Dermis microvascular lymphatic vessel endothelial cell (primary cell): ENCODE data around the gene SLC35E4. TPM values are rescaled to one million over a fixed set of nuclear protein-coding genes. Genes with fewer than 3 reads are reported as not detected.
"Not testable (repeated sequence)": the region's sequence is repeated elsewhere in the genome, so short reads cannot be mapped to it uniquely, and the experiment has no call there.

Source experiments
- DNase-seq, 2 donors: peaks; one replicate each; pipeline versions ENCODE4 v3.0.0 to v3.0.0-alpha.2; 2010; ENCODE audit warnings: low read depth in 2 of 2
- total RNA-seq: library from RNA; depleted of rRNA; stranded (reverse); fragments of >200 nt; gene quantifications from 2 replicates; pipeline ENCODE4 v1.2.1, GENCODE V29; 2014

Gene SLC35E4
- total RNA-seq, 1 donor from 2014 or later, result 31.3 TPM

DNA sequence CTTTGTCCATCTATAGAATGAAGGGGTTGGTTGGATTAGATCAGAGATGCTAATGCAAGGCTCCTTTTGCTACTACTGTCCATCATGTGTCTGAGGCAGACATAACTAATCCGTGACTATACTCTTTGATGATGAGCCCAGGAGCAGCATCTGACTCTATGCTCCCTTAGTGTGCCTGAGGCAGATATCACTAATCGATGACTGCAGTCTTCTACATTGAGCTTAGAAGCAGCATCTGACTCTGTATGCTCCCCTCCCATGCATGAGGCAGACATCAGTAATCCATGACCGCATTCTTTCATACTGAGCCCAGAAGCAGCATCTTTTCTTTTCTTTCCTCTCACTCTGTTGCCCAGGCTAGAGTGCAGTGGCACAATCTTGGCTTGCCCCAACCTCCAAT is 24.4 kb upstream of the SLC35E4 start:
- no peak for DNase-seq

DNA sequence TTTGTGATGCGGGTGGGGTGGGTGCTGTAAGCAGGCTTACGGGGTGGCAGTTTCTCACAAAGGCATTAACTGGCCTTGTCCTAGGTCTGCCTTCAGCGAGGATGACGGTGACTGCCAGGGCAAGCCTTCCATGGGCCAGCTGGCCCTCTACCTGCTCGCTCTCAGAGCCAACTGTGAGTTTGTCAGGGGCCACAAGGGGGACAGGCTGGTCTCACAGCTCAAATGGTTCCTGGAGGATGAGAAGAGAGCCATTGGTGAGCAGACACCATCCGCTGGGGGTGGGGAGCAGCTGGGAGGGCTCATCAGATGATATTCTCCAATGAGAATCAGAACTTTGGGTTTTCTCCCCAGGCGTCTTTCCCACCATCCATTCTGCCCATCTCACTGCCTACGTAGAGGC is 22.8 kb upstream of the SLC35E4 start:
- DNase-seq, result no peak

DNA sequence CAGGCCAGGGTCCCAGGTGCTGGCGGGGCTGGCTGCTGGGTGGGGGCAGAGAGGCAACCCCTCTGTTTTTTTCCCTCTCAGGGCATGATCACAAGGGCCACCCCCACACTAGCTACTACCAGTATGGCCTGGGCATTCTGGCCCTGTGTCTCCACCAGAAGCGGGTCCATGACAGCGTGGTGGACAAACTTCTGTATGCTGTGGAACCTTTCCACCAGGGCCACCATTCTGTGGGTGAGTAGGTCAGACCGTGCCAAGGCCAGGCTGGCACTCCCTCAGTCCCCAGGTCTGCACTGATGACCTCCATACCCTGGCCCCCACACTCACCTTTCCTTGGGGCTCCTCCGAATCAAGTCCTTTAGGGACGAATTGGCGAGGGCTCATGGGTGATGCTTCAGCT is 21.3 kb upstream of the SLC35E4 start:
- no peak for DNase-seq

DNA sequence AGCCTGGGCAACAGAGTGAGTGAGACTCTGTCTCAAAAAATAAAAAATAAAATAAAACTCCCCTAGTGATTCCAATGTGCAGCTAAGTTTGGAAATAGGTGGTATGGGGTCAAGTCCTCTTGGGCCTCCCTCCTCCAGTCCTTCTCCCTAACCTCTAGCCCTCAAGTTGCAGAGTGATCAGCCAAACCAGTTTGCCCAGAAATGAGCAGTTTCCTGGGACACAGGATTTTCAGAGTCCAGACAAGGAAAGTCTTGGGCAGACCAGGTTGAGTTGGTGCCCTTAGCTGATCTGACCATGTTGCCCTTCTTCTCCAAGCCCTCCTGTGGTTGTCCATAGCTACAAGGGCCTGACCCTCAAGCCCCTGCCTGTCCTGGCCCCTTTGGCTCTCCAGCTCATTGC is 20.7 kb upstream of the SLC35E4 start:
- no peak for DNase-seq

DNA sequence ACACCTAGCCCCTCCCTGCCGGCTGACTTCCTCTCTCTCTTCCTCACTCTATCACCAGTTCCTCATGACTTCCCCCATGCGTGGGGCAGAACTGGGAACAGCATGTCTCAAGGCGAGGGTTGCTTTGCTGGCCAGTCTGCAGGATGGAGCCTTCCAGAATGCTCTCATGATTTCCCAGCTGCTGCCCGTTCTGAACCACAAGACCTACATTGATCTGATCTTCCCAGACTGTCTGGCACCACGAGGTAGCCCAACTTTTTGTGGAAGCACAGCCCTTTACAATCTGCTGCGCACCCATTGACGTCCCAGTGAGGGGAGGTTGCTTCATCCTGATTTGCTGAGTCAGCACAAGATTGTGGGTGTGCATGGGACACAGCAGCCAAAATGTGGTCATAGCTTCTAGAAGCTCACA is 20.0 kb upstream of the SLC35E4 start:
- DNase-seq, result no peak

DNA sequence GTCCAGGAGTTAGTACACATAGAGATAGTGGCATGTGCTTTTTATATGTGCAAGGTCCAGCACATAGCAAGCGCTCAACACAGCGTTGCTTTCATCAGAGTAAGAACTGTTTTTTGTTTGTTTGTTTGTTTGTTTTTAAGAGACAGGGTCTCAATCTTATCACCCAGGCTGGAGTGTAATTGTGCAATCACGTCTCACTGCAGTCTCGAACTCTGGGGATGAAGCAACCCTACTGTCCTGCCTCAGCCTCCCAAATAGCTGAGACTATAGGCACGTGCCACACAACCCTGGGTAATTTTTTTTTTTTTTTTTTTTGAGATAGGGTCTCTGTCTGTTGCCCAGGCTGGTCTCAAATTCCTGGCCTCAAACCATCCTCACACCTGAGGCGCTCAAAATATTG is 17.8 kb upstream of the SLC35E4 start:
- DNase-seq, result no peak

DNA sequence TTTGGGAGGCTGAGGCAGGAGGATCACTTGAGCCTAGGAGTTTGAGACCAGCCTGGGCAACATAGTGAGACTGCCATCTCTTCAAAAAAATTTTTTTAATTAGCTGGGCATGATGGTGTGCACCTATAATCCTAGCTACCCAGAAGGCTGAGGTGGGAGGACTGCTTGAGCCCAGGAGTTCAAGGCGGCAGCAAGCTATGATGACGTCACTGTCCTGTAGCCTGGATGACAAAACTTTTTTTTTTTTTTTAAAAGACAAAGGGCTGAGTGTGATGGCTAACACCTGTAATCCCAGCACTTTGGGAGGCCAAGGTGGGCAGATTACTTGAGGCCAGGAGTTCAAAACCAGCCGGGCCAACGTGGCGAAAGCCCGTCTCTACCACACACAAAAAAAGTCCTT is 15.7 kb upstream of the SLC35E4 start:
- not testable (repeated sequence) for DNase-seq

DNA sequence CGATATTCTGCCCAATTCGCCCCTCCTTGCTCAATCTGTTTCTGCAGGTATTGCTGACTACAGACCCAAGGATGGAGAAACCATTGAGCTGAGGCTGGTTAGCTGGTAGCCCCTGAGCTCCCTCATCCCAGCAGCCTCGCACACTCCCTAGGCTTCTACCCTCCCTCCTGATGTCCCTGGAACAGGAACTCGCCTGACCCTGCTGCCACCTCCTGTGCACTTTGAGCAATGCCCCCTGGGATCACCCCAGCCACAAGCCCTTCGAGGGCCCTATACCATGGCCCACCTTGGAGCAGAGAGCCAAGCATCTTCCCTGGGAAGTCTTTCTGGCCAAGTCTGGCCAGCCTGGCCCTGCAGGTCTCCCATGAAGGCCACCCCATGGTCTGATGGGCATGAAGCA is 9.2 kb upstream of the SLC35E4 start:
- no peak for DNase-seq

DNA sequence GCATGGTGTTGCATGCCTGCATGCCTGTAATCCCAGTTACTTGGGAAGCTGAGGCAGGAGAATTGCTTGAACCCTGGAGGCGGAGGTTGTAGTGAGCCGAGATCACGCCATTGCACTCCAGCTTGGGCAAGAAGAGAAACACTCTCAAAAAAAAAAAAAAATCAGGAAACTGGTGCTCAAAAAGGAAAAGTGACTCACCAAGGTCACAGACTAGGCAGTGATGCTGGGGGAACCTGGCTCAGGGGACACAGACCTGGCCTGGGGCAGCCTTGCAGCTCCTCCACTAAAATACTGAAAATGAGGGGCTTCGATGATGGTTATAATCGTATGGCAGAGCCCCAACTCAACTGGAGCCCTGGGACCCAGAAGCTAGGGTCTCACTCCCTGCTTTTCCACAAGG is 8.1 kb upstream of the SLC35E4 start:
- DNase-seq, result peak; percentile 33 to 68

DNA sequence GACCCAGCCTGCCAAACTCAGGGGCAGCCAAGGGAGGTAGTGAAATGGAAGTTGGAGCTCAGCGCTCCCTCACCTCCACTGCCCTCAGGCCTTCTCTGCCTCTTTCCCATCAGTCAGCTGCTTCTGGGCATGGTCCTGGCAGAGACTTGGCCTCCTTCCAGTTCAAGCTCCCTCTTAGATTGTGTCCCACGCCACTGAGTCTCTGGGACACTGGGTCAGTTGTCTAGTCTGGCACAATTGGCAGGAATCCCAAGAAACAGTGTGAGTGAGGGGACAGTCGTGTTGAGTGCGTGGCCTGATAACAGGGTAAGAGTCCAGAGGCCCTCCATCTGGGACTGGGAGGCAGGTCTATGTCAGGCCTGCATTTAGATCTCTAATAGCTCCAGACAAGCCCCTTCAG is 7.1 kb upstream of the SLC35E4 start:
- DNase-seq, result no peak

DNA sequence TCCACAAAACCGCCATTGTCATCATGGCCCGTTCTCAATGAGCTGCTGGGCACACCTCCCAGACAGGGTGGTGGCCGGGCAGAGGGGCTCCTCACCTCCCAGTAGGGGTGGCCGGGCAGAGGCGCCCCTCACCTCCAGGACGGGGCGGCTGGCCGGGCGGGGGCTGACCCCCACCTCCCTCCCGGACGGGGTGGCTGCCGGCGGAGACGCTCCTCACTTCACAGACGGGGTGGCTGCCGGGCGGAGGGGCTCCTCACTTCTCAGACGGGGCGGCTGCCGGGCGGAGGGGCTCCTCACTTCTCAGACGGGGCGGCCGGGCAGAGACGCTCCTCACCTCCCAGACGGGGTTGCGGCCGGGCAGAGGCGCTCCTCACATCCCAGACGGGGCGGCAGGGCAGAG is 4.1 kb upstream of the SLC35E4 start:
- not testable (repeated sequence) for DNase-seq

DNA sequence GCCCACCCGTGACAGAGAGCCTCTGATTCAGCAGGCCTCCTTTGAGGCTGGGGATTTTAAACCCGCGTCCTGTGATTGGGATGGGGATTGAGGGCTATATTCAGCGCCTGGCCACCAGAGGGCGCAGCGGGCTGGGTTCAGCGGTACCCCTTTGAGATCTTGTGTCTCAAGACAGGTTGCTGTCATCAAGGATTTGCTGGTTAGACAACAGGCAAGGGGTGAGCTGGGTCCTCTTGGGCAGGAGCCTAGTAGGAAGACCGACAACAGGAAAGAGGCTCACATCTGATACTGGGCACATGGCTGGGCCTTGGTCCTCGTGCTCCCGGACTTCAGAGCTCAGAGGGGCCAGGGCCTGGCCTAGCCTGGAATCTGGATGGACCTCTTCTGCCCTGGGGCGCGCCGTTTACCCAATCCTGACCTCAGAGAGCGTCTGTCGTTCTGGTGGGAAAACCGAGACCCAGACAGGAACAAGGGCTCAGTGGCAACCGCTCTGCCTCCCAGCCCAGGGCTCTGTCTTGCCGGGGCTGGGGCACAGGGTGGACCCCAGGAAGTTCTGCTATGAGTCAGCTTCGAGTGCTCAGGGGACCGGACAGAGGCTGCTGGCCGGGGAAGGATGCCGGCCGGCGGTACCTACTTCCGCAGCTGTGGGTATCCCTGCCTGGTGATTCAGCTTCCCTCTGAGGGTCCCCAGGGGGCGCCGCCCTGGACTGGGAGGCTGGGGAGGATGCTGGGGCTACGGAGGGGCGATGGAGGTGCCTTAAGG is 929 bp upstream of the SLC35E4 start:
- DNase-seq, result peak in 1 of 2 donors; percentile 88

DNA sequence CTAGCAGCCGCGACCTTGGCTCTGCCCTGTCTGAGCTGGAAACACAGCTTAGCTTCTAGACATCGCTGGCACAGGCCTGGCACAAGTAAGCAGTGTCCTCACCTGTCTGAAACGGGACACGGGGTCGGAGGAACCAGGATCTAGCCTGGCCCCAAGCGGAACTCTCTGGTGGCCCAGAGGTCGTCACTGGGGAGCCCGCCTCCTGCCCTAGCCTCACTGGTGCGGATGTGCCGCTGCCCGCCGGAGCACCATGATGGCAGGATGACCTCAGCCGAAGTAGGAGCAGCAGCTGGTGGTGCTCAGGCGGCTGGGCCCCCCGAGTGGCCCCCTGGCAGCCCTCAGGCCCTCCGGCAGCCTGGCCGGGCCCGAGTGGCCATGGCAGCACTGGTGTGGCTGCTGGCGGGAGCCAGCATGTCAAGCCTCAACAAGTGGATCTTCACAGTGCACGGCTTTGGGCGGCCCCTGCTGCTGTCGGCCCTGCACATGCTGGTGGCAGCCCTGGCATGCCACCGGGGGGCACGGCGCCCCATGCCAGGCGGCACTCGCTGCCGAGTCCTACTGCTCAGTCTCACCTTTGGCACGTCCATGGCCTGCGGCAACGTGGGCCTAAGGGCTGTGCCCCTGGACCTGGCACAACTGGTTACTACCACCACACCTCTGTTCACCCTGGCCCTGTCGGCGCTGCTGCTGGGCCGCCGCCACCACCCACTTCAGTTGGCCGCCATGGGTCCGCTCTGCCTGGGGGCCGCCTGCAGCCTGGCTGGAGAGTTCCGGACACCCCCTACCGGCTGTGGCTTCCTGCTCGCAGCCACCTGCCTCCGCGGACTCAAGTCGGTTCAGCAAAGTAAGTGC is 871 bp downstream of the SLC35E4 start:
- DNase-seq, result peak in 1 of 2 donors; percentile 49

DNA sequence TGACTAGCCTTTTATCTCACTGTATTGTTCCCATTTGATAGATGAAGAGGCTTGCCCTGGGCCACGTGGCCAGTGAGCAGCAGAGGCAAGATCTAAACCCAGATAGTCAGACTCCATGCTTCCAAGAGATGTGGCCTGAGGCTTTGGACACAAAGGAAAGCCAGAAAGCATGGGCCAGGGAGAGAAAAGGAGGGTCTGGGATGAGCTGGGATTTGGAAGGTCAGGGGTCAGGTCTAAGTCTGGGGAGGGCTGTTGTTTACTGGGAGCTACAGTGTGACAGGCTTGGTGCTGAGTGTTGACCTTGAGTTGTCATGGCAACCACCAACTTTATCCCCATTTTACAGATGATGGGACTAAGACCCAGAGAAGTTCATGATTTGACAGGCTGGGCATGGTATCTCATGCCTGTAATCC is 2.1 kb downstream of the SLC35E4 start:
- no peak for DNase-seq

DNA sequence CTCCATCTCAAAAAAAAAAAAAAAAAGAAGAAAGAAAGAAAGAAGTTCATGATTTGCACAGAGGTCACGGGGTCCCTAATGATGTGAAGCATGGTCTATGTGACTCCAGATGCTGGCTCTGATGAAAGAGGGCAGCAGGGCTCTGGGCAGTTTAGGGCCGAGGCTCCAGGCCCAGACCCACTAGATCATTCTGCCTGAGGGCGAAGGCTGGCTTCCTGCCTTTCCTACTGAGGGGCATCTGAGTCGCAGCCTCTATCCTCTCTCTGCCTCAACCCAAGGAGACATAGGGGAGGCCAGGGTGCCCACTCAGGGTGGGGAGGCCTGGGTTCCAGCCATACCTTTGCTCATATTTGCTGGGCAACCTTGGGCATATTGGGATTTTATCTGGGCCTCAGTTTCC is 4.8 kb downstream of the SLC35E4 start:
- no peak for DNase-seq

DNA sequence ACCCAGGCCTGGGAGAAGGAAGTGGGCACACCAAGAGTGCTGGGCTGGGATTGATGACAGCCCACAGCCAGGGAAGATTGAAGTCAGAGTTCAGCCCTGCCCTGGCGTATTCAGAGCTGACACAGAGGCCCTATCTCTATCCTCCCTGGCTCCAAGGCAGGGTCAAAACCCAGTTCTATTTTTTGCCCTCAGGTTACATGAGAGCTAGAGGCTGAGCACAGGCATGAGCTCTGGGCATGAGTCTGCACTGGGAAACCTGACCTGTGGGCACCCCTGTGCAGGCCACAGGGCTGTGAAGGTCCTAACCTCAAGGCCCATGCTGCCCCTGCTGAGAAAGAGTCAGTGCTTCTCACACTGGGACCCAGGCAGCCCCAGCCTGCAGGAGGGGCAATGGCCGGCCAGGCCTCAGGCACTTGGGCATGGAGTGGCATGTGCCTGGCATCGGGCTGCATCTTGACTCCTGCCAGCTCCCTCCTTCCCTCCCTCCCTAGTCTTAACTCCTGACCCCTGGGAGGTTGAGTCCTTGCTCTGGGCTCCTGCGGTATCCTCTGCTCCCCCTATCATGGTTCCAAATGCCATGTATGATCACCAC is 5.4 kb downstream of the SLC35E4 start:
- no peak for DNase-seq

DNA sequence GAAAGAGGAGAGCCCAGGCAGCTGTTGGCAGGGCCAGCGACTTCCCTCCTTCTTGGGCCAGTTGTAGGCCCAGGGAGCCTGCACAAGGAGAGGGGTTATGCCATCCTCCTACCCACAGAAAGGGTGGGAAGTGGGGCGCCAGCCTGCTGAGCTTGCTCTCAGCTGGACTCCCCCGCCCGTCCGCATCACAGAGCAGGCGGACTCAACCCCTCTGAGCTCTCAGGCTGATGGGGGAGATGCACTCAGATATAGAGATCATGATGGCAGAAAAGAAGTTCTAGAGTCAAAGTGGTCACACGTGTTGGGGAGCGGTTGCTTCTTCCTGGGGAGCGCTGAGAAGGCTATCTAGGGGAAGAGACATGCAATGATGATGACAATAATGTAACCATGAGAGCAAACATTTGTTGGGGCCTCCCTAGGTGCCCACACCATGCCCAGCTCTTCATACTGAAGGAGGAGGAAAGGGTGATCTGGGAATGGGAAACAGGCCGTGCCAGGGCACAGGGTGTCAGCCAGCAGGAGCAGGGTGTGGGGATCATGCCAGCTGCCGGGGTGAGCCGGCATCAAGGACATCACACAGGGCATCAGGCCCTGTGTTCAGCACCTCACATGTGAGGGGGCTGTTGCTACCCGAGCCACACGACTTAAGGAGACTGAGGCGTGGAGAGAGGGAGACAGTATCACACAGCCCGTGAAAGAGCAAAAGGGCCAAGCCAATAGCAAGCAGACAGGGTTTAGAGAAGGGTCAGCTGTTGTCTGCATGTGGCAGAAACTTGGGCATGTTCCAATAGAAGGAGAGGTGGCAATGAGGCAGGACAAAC is 7.7 kb downstream of the SLC35E4 start:
- no peak for DNase-seq

DNA sequence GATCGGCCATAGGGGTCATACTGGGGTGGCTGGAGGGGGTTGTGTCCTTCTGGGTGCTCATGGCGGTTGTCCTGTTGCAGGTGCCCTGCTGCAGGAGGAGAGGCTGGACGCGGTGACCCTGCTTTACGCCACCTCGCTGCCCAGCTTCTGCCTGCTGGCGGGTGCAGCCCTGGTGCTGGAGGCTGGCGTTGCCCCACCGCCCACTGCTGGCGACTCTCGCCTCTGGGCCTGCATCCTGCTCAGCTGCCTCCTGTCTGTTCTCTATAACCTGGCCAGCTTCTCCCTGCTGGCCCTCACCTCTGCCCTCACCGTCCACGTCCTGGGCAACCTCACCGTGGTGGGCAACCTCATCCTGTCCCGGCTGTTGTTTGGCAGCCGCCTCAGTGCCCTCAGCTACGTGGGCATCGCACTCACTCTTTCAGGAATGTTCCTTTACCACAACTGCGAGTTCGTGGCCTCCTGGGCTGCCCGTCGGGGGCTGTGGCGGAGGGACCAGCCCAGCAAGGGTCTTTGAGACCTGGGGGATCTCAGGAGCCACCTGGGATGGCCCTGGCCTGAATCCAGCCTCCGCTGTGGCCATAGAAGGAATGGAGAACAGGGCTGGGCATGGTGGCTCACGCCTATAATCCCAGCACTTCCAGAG is 11.1 kb downstream of the SLC35E4 start:
- no peak for DNase-seq

DNA sequence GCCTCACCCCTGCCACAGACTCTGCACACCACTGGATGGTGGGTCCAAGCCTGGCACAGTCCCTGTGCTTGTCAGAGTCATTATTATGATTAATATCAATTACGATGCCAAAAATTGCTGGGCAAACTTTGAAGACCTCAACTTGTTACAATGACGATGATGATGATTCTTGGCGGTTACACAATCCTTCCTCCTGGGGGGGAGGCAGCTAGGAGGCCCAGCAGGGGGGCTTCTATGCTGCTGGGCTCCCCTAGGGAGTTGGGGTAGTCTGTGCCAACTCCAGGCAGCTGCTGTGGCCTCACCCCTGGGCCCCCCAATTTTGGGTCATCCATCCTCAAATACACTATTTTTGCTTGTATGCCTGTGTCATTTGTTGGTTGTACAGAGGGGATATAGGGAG is 12.0 kb downstream of the SLC35E4 start:
- DNase-seq, result no peak

DNA sequence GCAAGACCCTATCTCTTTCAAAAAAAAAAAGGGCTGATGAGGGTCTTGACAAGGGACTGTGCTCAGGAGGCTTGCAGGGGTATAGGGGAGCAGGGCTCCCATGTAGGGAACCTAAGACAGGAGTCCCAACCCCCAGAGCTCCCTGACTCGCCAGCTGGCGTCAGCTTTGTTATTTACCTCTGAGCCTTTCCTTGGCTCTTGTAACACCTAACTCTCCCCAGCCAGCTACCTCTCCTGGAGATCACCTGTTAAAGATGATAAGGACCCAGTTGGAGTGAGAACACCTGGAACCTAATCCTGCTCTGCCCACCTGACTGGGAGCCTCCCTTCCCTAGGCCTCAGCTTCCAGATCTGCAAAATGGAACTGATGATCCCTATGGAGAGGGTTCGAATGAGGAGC is 13.2 kb downstream of the SLC35E4 start:
- DNase-seq, result no peak

DNA sequence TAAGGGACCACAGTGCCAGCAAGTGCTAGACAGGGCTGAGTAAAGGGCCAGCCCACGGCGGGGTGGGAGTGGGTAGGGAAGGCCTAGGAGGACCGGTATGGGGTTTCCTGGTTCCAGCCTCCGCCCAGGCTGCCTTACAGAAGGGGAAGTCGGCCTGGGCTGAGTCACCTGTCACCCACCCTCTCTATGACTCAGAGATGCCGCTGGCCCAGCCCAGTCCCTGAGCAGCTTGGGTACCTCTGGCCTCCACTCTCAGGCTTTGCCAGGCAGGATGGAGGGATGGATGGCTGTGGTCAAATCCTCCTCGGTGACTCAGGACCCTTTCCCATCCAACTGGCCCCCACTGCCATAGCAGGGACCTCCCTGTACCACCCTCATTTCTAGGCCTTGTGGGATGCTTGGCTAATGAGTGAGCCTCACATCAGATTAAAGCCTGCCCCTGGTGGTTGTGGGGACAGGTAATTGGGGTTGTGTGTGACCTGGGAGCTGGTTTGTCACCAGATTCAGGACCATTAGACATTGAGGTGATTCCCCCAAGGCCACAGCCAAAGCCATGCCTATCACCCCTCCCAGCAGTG is 13.9 kb downstream of the SLC35E4 start:
- DNase-seq, result peak; percentile 50 to 93
